PC-9 (cell line): ENCODE measurements around the gene IMPG2. TPM values are rescaled to one million over a fixed set of nuclear protein-coding genes. Genes with fewer than 3 reads are reported as not detected.

Source experiments
- BruUV-seq: library from RNA; stranded (reverse); fragments of 400-500 nt; replicated peaks from 2 replicates; lab custom pipeline; 2021; lab: Mats Ljungman, UMichigan
- CTCF ChIA-PET: fragments of 300-600 bp; sonication (Branson Sonifier 250); formaldehyde crosslinking; loops from one replicate; lab custom pipeline; 2022; ENCODE audit warnings: antibody characterized with exemption; lab: Charles Lee
- POLR2A ChIA-PET: fragments of 300-600 bp; sonication (Branson Sonifier 250); formaldehyde crosslinking; loops from one replicate; lab custom pipeline; 2022; ENCODE audit warnings: antibody characterized with exemption; ENCODE audit not compliant: unreplicated experiment; lab: Charles Lee
- DNase-seq, 2 experiments: peaks; one replicate each; pipeline versions ENCODE4 v3.0.0 to v3.0.0-alpha.2; 2015 to 2022; ENCODE audit warnings: mixed read lengths in 1 of 2
- H2AFZ ChIP-seq: fragments of 200-600 bp; sonication (generic); 2 replicates; pipeline ENCODE4 v1.8.1; 2017; ENCODE audit warnings: antibody characterized with exemption
- H3F3A ChIP-seq: fragments of 200-600 bp; sonication (generic); 2 replicates; pipeline ENCODE4 v1.8.1; 2017; ENCODE audit warnings: antibody characterized with exemption, mild to moderate bottlenecking, low read depth; ENCODE audit not compliant: insufficient read depth
- H3K27ac ChIP-seq: fragments of 200-600 bp; sonication (generic); 2 replicates; pipeline ENCODE4 v1.6.1; 2016; ENCODE audit warnings: mixed run types
- H3K27me3 ChIP-seq: fragments of 200-600 bp; sonication (generic); 2 replicates; pipeline ENCODE4 v1.6.1; 2016; ENCODE audit warnings: low read depth, mixed run types; ENCODE audit not compliant: insufficient read depth
- H3K36me3 ChIP-seq: fragments of 200-600 bp; sonication (generic); 2 replicates; pipeline ENCODE4 v1.6.1; 2016; ENCODE audit warnings: low read depth, mixed run types
- H3K4me1 ChIP-seq: fragments of 200-600 bp; sonication (generic); replicated peaks from 2 replicates; pipeline ENCODE4 v1.6.1; 2016; ENCODE audit warnings: mixed run types; ENCODE audit not compliant: insufficient read depth
- H3K4me2 ChIP-seq: fragments of 200-600 bp; sonication (generic); 2 replicates; pipeline ENCODE4 v1.6.1; 2017; ENCODE audit warnings: mixed run types
- H3K4me3 ChIP-seq: fragments of 200-600 bp; sonication (generic); 2 replicates; pipeline ENCODE4 v1.6.1; 2016; ENCODE audit warnings: mixed run types
- H3K79me2 ChIP-seq: fragments of 200-600 bp; sonication (generic); 2 replicates; pipeline ENCODE4 v1.6.1; 2017; ENCODE audit warnings: low read depth, mixed run types
- H3K9me2 ChIP-seq: fragments of 200-600 bp; sonication (generic); 2 replicates; pipeline ENCODE4 v1.8.1; 2017; ENCODE audit warnings: mild to moderate bottlenecking; ENCODE audit not compliant: insufficient read depth
- H3K9me3 ChIP-seq: fragments of 200-600 bp; sonication (generic); 2 replicates; pipeline ENCODE4 v1.8.1; 2016; ENCODE audit warnings: low read depth; ENCODE audit not compliant: insufficient read depth
- H4K20me1 ChIP-seq: fragments of 200-600 bp; sonication (generic); 2 replicates; pipeline ENCODE4 v1.8.1; 2017; ENCODE audit not compliant: insufficient read depth
- EZH2 ChIP-seq: fragments of 200-600 bp; sonication (generic); IDR thresholded peaks from 2 replicates; pipeline ENCODE4 v1.8.0; 2017; ENCODE audit warnings: antibody characterized with exemption, low read depth
- intact Hi-C: fragments of 100-400 bp; cut with micrococcal nuclease; formaldehyde crosslinking; loops from one replicate; pipeline ENCODE4 v1.10.0; 2022; ENCODE audit not compliant: unreplicated experiment
- total RNA-seq: library from RNA; stranded (reverse); gene quantifications from 2 replicates; pipeline ENCODE4 v1.2.3, GENCODE V29; 2021
- TF ChIP-seq, protein P1 (sequence below): fragments of 200-600 bp; sonication (generic); conservative IDR thresholded peaks from 2 replicates; pipeline ENCODE4 v1.6.1; 2017; ENCODE audit warnings: mixed run types, antibody characterized with exemption, mild to moderate bottlenecking, moderate library complexity

The IMPG2 gene
- total RNA-seq, 1 experiment from 2014 or later = 0.11 TPM

DNA sequence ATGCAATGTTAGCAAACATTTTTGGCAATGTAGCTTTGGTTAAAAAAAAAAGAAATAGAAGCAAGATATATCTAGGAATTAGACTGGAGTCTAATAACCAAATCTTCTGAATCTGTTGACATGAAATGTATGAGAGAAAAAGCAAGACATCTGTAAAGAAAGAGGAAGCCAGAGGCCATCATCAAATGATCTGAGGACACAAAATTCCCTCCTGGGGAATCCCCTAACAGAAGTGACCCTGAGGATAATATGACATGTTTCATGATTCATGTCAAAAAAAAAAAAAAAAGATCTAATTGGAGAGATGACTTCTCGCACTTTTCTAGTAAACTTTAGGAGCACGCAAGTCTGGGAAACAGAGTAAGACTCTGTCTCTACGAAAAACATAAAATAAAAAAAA is 70.9 kb downstream of the IMPG2 start:
- no TSS peak for BruUV-seq
- DNase-seq = no peak
- Histone ChIP-seq H3K27me3 (no peaks in the 10 kb centered on the region), H3K27ac (no peak overlapping the region), H3K36me3 (no peaks in the 10 kb centered on the region), H3K4me3 (no peak overlapping the region), H3F3A (no peaks in the 10 kb centered on the region), H2AFZ (no peak overlapping the region), H3K9me2 (no peaks in the 10 kb centered on the region), H3K4me1 (no peaks in the 10 kb centered on the region), H3K9me3 (no peaks in the 10 kb centered on the region), H3K79me2 (no peaks in the 10 kb centered on the region), H3K4me2 (no peak overlapping the region), H4K20me1 (no peaks in the 10 kb centered on the region)
- POLR2A ChIA-PET = no interaction called here
- intact Hi-C loops = no loop called here
- CTCF ChIA-PET = interaction anchor here (0.6 kb wide), 1 partner anchor 279 kb away, joined by 4 read pairs; no protein-coding TSS in a partner anchor
- TF ChIP-seq, protein P1, sequence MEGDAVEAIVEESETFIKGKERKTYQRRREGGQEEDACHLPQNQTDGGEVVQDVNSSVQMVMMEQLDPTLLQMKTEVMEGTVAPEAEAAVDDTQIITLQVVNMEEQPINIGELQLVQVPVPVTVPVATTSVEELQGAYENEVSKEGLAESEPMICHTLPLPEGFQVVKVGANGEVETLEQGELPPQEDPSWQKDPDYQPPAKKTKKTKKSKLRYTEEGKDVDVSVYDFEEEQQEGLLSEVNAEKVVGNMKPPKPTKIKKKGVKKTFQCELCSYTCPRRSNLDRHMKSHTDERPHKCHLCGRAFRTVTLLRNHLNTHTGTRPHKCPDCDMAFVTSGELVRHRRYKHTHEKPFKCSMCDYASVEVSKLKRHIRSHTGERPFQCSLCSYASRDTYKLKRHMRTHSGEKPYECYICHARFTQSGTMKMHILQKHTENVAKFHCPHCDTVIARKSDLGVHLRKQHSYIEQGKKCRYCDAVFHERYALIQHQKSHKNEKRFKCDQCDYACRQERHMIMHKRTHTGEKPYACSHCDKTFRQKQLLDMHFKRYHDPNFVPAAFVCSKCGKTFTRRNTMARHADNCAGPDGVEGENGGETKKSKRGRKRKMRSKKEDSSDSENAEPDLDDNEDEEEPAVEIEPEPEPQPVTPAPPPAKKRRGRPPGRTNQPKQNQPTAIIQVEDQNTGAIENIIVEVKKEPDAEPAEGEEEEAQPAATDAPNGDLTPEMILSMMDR = no peak
- no peak for TF ChIP-seq EZH2

DNA sequence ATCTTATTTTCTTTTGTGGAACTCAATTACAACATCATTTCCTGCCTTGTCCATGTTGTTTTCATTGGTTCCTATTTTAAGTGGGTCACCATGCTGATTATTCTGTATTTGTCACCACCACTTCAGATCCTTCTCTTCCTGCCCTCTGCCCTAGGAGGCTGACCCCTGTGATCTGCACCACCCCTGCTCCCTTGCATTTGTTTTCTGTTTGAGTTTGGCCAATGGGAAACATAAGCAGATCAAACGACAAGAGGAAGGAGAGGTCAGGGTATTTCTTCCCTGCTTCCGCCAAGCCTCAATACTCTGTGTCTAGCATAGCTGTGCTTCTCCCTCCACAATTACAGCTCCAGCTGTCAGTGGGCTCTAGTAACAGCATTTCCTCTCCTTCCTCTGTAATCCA is 71.6 kb downstream of the IMPG2 start:
- no peaks in the 10 kb centered on the region for H3K9me3 ChIP-seq
- no TSS peak for BruUV-seq
- TF ChIP-seq, protein P1 = no peak
- no peak for TF ChIP-seq EZH2
- ChIA-PET POLR2A (no interaction called here), CTCF (interaction anchor here (0.6 kb wide), 1 partner anchor 278 kb away, joined by 4 read pairs; no protein-coding TSS in a partner anchor)
- intact Hi-C loops = no loop called here
- H3K27me3 ChIP-seq = no peaks in the 10 kb centered on the region
- DNase-seq = no peak
- H3K79me2 ChIP-seq = no peaks in the 10 kb centered on the region
- no peaks in the 10 kb centered on the region for H3K36me3 ChIP-seq
- no peak overlapping the region for H2AFZ ChIP-seq
- no peak overlapping the region for H3K4me3 ChIP-seq
- H4K20me1 ChIP-seq = no peaks in the 10 kb centered on the region
- H3K4me1 ChIP-seq = no peaks in the 10 kb centered on the region
- no peak overlapping the region for H3K27ac ChIP-seq
- H3K9me2 ChIP-seq = no peaks in the 10 kb centered on the region
- no peaks in the 10 kb centered on the region for H3F3A ChIP-seq
- no peak overlapping the region for H3K4me2 ChIP-seq

DNA sequence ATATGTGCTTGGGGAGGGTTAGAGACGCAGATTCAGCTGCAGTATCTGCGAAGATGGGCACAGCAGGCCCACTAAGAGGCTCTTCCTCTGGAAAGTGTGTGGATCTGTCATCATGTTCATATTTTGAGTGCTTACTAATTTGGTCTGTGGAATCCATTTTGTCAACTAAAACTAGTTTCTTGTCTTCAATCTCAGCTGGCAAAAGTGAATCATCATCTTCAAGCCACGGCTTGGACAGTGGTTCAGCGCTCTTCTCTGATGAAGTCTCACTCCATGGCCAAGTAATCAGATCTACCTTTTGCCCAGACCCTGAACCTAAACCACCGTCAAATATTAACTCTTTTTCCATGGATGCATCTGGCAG is 76.2 kb downstream of the IMPG2 start:
- H3K4me1 ChIP-seq = no peaks in the 10 kb centered on the region
- BruUV-seq = no TSS peak
- no peaks in the 10 kb centered on the region for H3K36me3 ChIP-seq
- no peaks in the 10 kb centered on the region for H3K9me2 ChIP-seq
- no peaks in the 10 kb centered on the region for H3K27me3 ChIP-seq
- TF ChIP-seq EZH2 = no peak
- TF ChIP-seq, protein P1 = no peak
- H3K9me3 ChIP-seq = no peaks in the 10 kb centered on the region
- intact Hi-C loops = no loop called here
- no peak overlapping the region for H2AFZ ChIP-seq
- H3K4me2 ChIP-seq = no peak overlapping the region
- no peak overlapping the region for H3K4me3 ChIP-seq
- ChIA-PET CTCF (no interaction called here), POLR2A (no interaction called here)
- H4K20me1 ChIP-seq = no peaks in the 10 kb centered on the region
- no peaks in the 10 kb centered on the region for H3K79me2 ChIP-seq
- H3K27ac ChIP-seq = no peak overlapping the region
- no peak for DNase-seq
- no peaks in the 10 kb centered on the region for H3F3A ChIP-seq
